SK-N-SH treated with all-trans-retinoic acid at 6 μM for 48 hours (cell line): ENCODE data around the gene TMEM178B.

ENCODE experiments used
- ARNTL ChIP-seq: fragments of 450-650 bp; formaldehyde crosslinking; IDR thresholded peaks from 2 replicates; pipeline ENCODE4 v1.5.0; 2020; ENCODE audit warnings: low read depth, mild to moderate bottlenecking, moderate library complexity, borderline replicate concordance
- BACH2 ChIP-seq: fragments of 250-450 bp; sonication (Bioruptor Pico); IDR thresholded peaks from 2 replicates; pipeline ENCODE4 v1.9.0; 2021; ENCODE audit warnings: mild to moderate bottlenecking, borderline replicate concordance
- CSDC2 ChIP-seq: fragments of 250-450 bp; sonication (Bioruptor Pico); IDR thresholded peaks from 2 replicates; pipeline ENCODE4 v1.5.0; 2020; ENCODE audit warnings: mild to moderate bottlenecking, moderate library complexity
- GLIS3 ChIP-seq: fragments of 250-450 bp; sonication (Bioruptor Pico); IDR thresholded peaks from 2 replicates; pipeline ENCODE4 v1.5.0; 2020; ENCODE audit warnings: mild to moderate bottlenecking, moderate library complexity
- ISL1 ChIP-seq: fragments of 250-450 bp; sonication (Bioruptor Pico); IDR thresholded peaks from 2 replicates; pipeline ENCODE4 v2.1.2; 2022; ENCODE audit warnings: mild to moderate bottlenecking, moderate library complexity
- PATZ1 ChIP-seq: fragments of 250-450 bp; sonication (Bioruptor Pico); IDR thresholded peaks from 2 replicates; pipeline ENCODE4 v1.8.0; 2020; ENCODE audit warnings: mild to moderate bottlenecking, moderate library complexity, borderline replicate concordance
- POU6F1 ChIP-seq: fragments of 250-450 bp; sonication (Bioruptor Pico); IDR thresholded peaks from 2 replicates; pipeline ENCODE4 v1.8.0; 2021; ENCODE audit warnings: low read depth, mild to moderate bottlenecking, moderate library complexity, borderline replicate concordance
- PPARA ChIP-seq: fragments of 250-450 bp; sonication (Bioruptor Pico); IDR thresholded peaks from 2 replicates; pipeline ENCODE4 v1.5.0; 2020; ENCODE audit warnings: mild to moderate bottlenecking, borderline replicate concordance
- RARB ChIP-seq: fragments of 250-450 bp; sonication (Bioruptor Pico); IDR thresholded peaks from 2 replicates; pipeline ENCODE4 v1.8.0; 2021; ENCODE audit warnings: mild to moderate bottlenecking, moderate library complexity
- TCF4 ChIP-seq: fragments of 250-450 bp; sonication (Bioruptor Pico); IDR thresholded peaks from 2 replicates; pipeline ENCODE4 v1.8.0; 2021; ENCODE audit warnings: mild to moderate bottlenecking, moderate library complexity, borderline replicate concordance
- TSHZ2 ChIP-seq: fragments of 250-450 bp; sonication (Bioruptor Pico); IDR thresholded peaks from 2 replicates; pipeline ENCODE4 v1.5.0; 2020; ENCODE audit warnings: mild to moderate bottlenecking, moderate library complexity
- ZFP3 ChIP-seq: fragments of 250-450 bp; sonication (Bioruptor Pico); IDR thresholded peaks from 2 replicates; pipeline ENCODE4 v1.5.0; 2020; ENCODE audit warnings: mild to moderate bottlenecking, moderate library complexity
- ZFP30 ChIP-seq: fragments of 450-650 bp; formaldehyde crosslinking; IDR thresholded peaks from 2 replicates; pipeline ENCODE4 v1.5.0; 2022; ENCODE audit warnings: mild to moderate bottlenecking, moderate library complexity
- ZNF565 ChIP-seq: fragments of 450-650 bp; formaldehyde crosslinking; conservative IDR thresholded peaks from 2 replicates; pipeline ENCODE4 v1.5.0; 2020; ENCODE audit warnings: low read depth, mild to moderate bottlenecking, moderate library complexity

GRCh38 chr7:141477865-141478264 is 404.0 kb downstream of the TMEM178B start:
- no peak for TF ChIP-seq PATZ1 (CRISPR knock-in tag)
- TF ChIP-seq TSHZ2 (CRISPR knock-in tag) = no peak
- no peak for TF ChIP-seq GLIS3 (CRISPR knock-in tag)
- TF ChIP-seq POU6F1 = no peak
- no peak for TF ChIP-seq PPARA
- no peak for TF ChIP-seq ZFP30 (CRISPR knock-in tag)
- no peak for TF ChIP-seq TCF4
- TF ChIP-seq CSDC2 (CRISPR knock-in tag) = no peak
- no peak for TF ChIP-seq BACH2
- TF ChIP-seq ZFP3 (CRISPR knock-in tag) = no peak
- TF ChIP-seq ARNTL (CRISPR knock-in tag) = no peak
- TF ChIP-seq RARB = no peak
- TF ChIP-seq ISL1 (CRISPR knock-in tag) = no peak
- TF ChIP-seq ZNF565 (CRISPR knock-in tag) = no peak
